Kidney (tissue), 14 donors: Measurements from ENCODE around the gene ALKBH5. TPM values are rescaled to one million over a fixed set of nuclear protein-coding genes. Genes with fewer than 3 reads are reported as not detected.

Experiments used
- DNase-seq, 5 donors: peaks; one replicate each; pipeline ENCODE4 v3.0.0-alpha.2; 2013 to 2020
- FAIRE-seq: peaks from 2 replicates; lab custom pipeline; 2012; peaks lifted over from hg19 to GRCh38; lab: Jason Lieb, UNC
- H3K27ac ChIP-seq, 2 donors: one replicate each; pipeline ENCODE4 v1.7.0; 2013; ENCODE audit warnings: low read depth in 2 of 2, low read length in 2 of 2, inconsistent platforms in 1 of 2
- H3K27me3 ChIP-seq: one replicate; pipeline ENCODE4 v1.7.1; 2013; ENCODE audit warnings: low read length, inconsistent platforms; ENCODE audit not compliant: control insufficient read depth, insufficient read depth
- H3K36me3 ChIP-seq, 3 donors: one replicate each; pipeline versions ENCODE4 v1.7.0 to v1.7.1; 2013; ENCODE audit warnings: low read length in 3 of 3, control low read depth in 1 of 3, inconsistent platforms in 1 of 3; ENCODE audit not compliant: insufficient read depth in 3 of 3, control insufficient read depth in 2 of 3
- H3K4me1 ChIP-seq, 3 donors: one replicate each; pipeline versions ENCODE4 v1.7.0 to v1.7.1; 2013; ENCODE audit warnings: low read length in 3 of 3, inconsistent platforms in 1 of 3, low read depth in 1 of 3; ENCODE audit not compliant: control insufficient read depth in 2 of 3, insufficient read depth in 2 of 3
- H3K4me3 ChIP-seq, 3 donors: one replicate each; pipeline versions ENCODE4 v1.7.0 to v1.8.1; 2013; ENCODE audit warnings: low read length in 3 of 3, control low read depth in 1 of 3, inconsistent platforms in 1 of 3
- H3K9ac ChIP-seq, 3 donors: one replicate each; pipeline versions ENCODE4 v1.7.0 to v1.7.1; 2013; ENCODE audit warnings: low read length in 3 of 3, control low read depth in 1 of 3, inconsistent platforms in 1 of 3
- H3K9me3 ChIP-seq, 3 donors: one replicate each; pipeline versions ENCODE4 v1.7.0 to v1.7.1; 2013; ENCODE audit warnings: low read length in 3 of 3, control low read depth in 1 of 3, inconsistent platforms in 1 of 3; ENCODE audit not compliant: control insufficient read depth in 2 of 3, insufficient read depth in 1 of 3
- CTCF ChIP-seq: IDR thresholded peaks from 3 replicates; pipeline ENCODE4 v1.5.1; 2012; ENCODE audit warnings: mild to moderate bottlenecking, moderate library complexity, borderline replicate concordance; ENCODE audit not compliant: insufficient read depth; ENCODE audit errors: extremely low read depth
- intact Hi-C: fragments of 100-400 bp; cut with DNase I; formaldehyde crosslinking; loops from one replicate; pipeline ENCODE4 v1.11.1; 2022
- polyA plus RNA-seq: library from polyadenylated mRNA; stranded (reverse); fragments of 350-450 nt; fragmentation: Illumina TruSeq; extraction: RNeasy Lipid Tissue Mini Kit (QIAGEN cat#74804); gene quantifications from one replicate; pipeline ENCODE4 v1.2.3, GENCODE V29; 2014; ENCODE audit warnings: low read depth, low replicate concordance; ENCODE audit not compliant: insufficient read depth
- total RNA-seq: library from RNA; stranded (reverse); fragmentation: NEBNext Ultra II Directional; extraction: Animal tissue kit (Norgen Biotek cat#: 25700); gene quantifications from one replicate; pipeline ENCODE4 v1.2.1, GENCODE V29; 2021
- donor health status: control.
- donor health status: control.
- donor health status: control.
- donor health status: control.
- donor health status: control.
- donor health status: DM: yes; HTN: yes; CAD: no.
- donor health status: Normal renal cell carcinoma (clear cell type).

ALKBH5 gene
- total and polyA plus RNA-seq, 2 donors from 2014 or later: 67.1 to 94.4 TPM

DNA sequence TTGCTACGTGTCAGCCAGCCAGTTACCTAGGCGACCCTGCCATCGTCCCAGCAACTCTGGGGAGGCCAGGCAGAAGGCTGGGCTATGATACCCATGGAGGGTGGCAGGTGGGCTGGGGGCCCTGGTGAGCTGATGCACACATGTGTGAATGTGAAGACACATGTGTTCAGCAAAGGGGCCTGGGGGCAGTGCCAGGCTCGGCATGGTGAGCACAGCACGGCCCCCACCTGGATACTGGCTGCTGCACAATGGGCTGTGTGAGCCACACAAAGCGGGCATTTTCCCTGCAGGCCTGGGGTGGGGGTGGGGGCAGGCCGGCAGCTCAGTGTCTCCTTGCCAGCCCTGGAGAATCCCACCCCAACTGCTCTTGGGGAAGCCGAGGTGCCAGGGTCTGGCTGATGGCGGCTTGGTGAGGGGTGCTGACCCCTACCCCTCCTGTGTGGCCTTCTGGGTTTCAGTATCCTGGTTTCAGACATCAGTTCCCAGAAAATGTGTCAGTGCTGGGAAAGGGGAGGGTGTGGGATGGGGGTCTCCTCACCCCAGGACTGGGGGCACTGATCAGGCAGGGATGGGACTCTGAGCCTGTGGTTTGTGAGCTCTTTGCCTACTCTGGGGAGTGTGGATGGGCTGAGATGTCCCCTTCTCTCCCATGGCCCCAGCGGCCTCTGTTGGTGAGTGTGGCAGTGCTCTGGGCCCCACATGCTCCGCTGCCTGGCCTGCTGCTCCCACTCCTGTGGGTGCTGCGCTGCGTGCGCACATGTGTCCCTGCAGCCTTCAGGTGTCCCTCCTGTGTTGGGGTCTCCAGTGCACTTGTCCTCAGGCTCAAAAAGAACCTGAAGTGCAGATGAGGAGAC lies 46.9 kb downstream of the ALKBH5 start:
- peak in 1 of 5 donors; percentile 40 for DNase-seq
- TF ChIP-seq CTCF: no peak
- Histone ChIP-seq H3K4me3 (no peak overlapping the region), H3K27me3 (no peaks in the 10 kb centered on the region), H3K9ac (no peak overlapping the region), H3K36me3 (peaks cover 0 to 5% (median 3%) of the 10 kb centered on the region in 3 donors), H3K4me1 (peaks cover 0 to 6% (median 3%) of the 10 kb centered on the region in 3 donors), H3K9me3 (no peaks in the 10 kb centered on the region), H3K27ac (no peak overlapping the region)
- no peak for FAIRE-seq
- intact Hi-C loops: no loop called here

DNA sequence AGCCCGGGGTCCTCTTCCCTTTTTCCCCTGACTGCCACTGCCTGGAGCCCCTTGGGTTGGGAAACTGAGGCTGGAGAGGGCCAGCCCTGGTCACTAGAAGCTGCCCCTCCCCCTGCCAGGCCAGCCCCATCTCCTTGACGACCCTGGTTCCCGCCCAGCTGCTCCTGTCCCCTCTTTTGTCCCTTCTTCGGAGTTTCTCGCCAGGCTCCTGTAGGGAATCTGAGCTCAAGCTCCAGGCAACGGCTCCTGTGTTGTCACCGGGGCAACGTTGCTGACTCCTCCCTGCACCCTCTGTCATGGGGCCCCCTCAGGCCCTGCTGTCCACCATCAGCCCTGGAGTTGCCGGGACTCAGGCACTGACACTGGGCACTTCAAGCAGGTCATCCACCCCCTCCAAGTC lies 47.5 kb downstream of the ALKBH5 start:
- Histone ChIP-seq H3K4me3 (no peak overlapping the region), H3K36me3 (peaks cover 0 to 5% (median 3%) of the 10 kb centered on the region in 3 donors), H3K4me1 (peaks cover 0 to 4% (median 3%) of the 10 kb centered on the region in 3 donors), H3K27me3 (no peaks in the 10 kb centered on the region), H3K9me3 (no peaks in the 10 kb centered on the region), H3K9ac (no peak overlapping the region), H3K27ac (no peak overlapping the region)
- intact Hi-C loops: no loop called here
- no peak for TF ChIP-seq CTCF
- no peak for FAIRE-seq
- DNase-seq: peak in 4 of 5 donors; percentile 50 to 67 (median 58)

DNA sequence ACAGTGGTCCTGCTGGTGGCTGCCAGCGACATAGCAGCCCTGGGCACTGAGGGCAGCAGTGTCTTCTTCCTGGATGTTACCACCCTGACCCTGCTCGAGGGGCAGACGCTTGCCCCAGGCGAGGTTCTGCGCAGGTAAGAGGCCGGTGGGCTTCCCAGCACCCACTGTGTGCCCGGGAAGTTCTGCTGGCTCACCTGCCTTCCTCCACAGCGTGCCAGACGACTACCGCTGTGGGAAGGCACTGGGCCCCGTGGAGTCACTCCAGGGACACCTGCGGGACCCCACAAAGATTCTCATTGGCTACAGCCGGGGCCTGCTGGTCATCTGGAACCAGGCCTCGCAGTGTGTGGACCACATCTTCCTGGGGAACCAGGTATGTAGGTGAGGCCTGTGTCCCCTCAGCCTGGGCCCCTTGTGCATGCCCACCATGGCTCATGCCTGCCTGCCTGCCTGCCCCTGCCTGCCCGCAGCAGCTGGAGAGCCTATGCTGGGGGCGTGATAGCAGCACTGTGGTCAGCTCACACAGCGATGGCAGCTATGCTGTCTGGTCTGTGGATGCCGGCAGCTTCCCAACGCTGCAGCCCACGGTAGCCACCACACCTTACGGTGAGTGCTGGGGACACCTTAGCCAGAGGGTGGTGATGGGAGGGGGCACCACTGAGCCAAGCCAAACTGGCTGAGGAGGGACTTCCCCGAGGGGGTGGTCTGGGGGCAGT lies 50.3 kb downstream of the ALKBH5 start:
- Histone ChIP-seq H3K9me3 (no peaks in the 10 kb centered on the region), H3K36me3 (peaks cover 0 to 7% (median 3%) of the 10 kb centered on the region in 3 donors), H3K9ac (no peak overlapping the region), H3K27me3 (no peaks in the 10 kb centered on the region), H3K4me3 (no peak overlapping the region), H3K27ac (no peak overlapping the region), H3K4me1 (no peaks in the 10 kb centered on the region)
- no peak for TF ChIP-seq CTCF
- intact Hi-C loops: no loop called here
- FAIRE-seq (no peak), DNase-seq (no peak)
